VCaP (cell line): ENCODE data around the gene MBTD1.
"Not testable (repeated sequence)": the region's sequence is repeated elsewhere in the genome, so short reads cannot be mapped to it uniquely, and the experiment has no call there.

ENCODE experiments used
- H3K27ac ChIP-seq: fragments of 450-650 bp; 2 replicates; pipeline ENCODE4 v1.5.1; 2017
- CTCF ChIP-seq: fragments of 450-650 bp; conservative IDR thresholded peaks from 2 replicates; pipeline ENCODE4 v1.5.1; 2017; ENCODE audit warnings: mild to moderate bottlenecking, moderate library complexity

Gene MBTD1

GRCh38 chr17:51259564-51260236 is at the start of gene MBTD1:
TSS of gene MBTD1 (minus strand) at chr17:51260049. CDS start at chr17:51225161, 34,888 bp downstream.
- TF ChIP-seq CTCF = no peak
- H3K27ac ChIP-seq = peak within 1 kb of the TSS; percentile 98

- no peak overlapping the region; the same call in 1 of the 2 replicates for H3K27ac ChIP-seq
- TF ChIP-seq CTCF = no peak
Measured at GRCh38 chr17:51305182-51305581, 45.3 kb upstream of the MBTD1 start.

- no peak for TF ChIP-seq CTCF
- H3K27ac ChIP-seq = no peak overlapping the region
Measured at GRCh38 chr17:51299859-51300258, 40.0 kb upstream of the MBTD1 start.

- no peak overlapping the region for H3K27ac ChIP-seq
- peak; percentile 90 for TF ChIP-seq CTCF
Measured at GRCh38 chr17:51298508-51299371, 38.9 kb upstream of the MBTD1 start.

- not testable (repeated sequence) for H3K27ac ChIP-seq
Measured at GRCh38 chr17:51294338-51294737, 34.5 kb upstream of the MBTD1 start.

- no peak overlapping the region for H3K27ac ChIP-seq
- TF ChIP-seq CTCF = no peak
Measured at GRCh38 chr17:51289696-51290111, 29.9 kb upstream of the MBTD1 start.

- no peak overlapping the region for H3K27ac ChIP-seq
- TF ChIP-seq CTCF = no peak
Measured at GRCh38 chr17:51287412-51287811, 27.6 kb upstream of the MBTD1 start.

GRCh38 chr17:51279183-51279582 is 19.3 kb upstream of the MBTD1 start:
- no peak overlapping the region for H3K27ac ChIP-seq
- TF ChIP-seq CTCF = no peak
